DOHH2 (cell line): ENCODE measurements around the gene EFNB1.

Experiments used
- H3F3A ChIP-seq: fragments of 200-600 bp; sonication (generic), shearing (Covaris generic); 2 replicates; pipeline ENCODE4 v1.6.0; 2016; ENCODE audit warnings: antibody characterized with exemption, mild to moderate bottlenecking; ENCODE audit not compliant: control insufficient read depth, insufficient read depth
- H3K27ac ChIP-seq: fragments of 200-600 bp; sonication (generic); 2 replicates; pipeline ENCODE4 v1.5.1; 2014; ENCODE audit warnings: low read depth, mild to moderate bottlenecking, low read length, moderate library complexity
- H3K27me3 ChIP-seq: fragments of 200-600 bp; sonication (generic); 2 replicates; pipeline ENCODE4 v1.6.1; 2014; ENCODE audit warnings: mild to moderate bottlenecking, low read length, mixed read lengths; ENCODE audit not compliant: control insufficient read depth
- H3K36me3 ChIP-seq: fragments of 200-600 bp; sonication (generic); 2 replicates; pipeline ENCODE4 v1.6.1; 2014; ENCODE audit warnings: mild to moderate bottlenecking, low read length, moderate library complexity, mixed read lengths; ENCODE audit not compliant: control insufficient read depth
- H3K4me1 ChIP-seq: fragments of 200-600 bp; sonication (generic); 2 replicates; pipeline ENCODE4 v1.6.1; 2014; ENCODE audit warnings: mild to moderate bottlenecking, low read length, mixed read lengths; ENCODE audit not compliant: control insufficient read depth
- H3K4me2 ChIP-seq: fragments of 200-600 bp; sonication (generic); 2 replicates; pipeline ENCODE4 v1.6.0; 2014; ENCODE audit warnings: mild to moderate bottlenecking, low read length, moderate library complexity
- H3K4me3 ChIP-seq: fragments of 200-600 bp; sonication (generic); 2 replicates; pipeline ENCODE4 v1.5.1; 2014; ENCODE audit warnings: mild to moderate bottlenecking, low read length, mixed read lengths
- H3K79me2 ChIP-seq: fragments of 200-600 bp; sonication (generic); 2 replicates; pipeline ENCODE4 v1.6.1; 2014; ENCODE audit warnings: mild to moderate bottlenecking, low read length, mixed read lengths; ENCODE audit not compliant: control insufficient read depth
- H3K9me2 ChIP-seq: fragments of 200-600 bp; sonication (generic); replicated peaks from 2 replicates; pipeline ENCODE4 v1.6.1; 2014; ENCODE audit warnings: mild to moderate bottlenecking, low read length, mixed read lengths; ENCODE audit not compliant: control insufficient read depth
- H3K9me3 ChIP-seq: fragments of 200-600 bp; sonication (generic); 2 replicates; pipeline ENCODE4 v1.6.1; 2014; ENCODE audit warnings: antibody characterized with exemption, low read length, mixed read lengths; ENCODE audit not compliant: control insufficient read depth, insufficient read depth
- H4K20me1 ChIP-seq: fragments of 200-600 bp; sonication (generic); 2 replicates; pipeline ENCODE4 v1.6.0; 2014; ENCODE audit warnings: low read depth, mild to moderate bottlenecking, antibody characterized with exemption, low read length, moderate library complexity; ENCODE audit not compliant: control insufficient read depth, insufficient read depth
- CTCF ChIP-seq: fragments of 200-600 bp; sonication (generic); IDR thresholded peaks from one replicate; pipeline ENCODE4 v1.5.1; 2014; ENCODE audit warnings: antibody characterized with exemption, mild to moderate bottlenecking, low read depth, low read length; ENCODE audit not compliant: poor library complexity, severe bottlenecking
- EZH2phosphoT487 ChIP-seq: fragments of 200-600 bp; sonication (generic); IDR thresholded peaks from 2 replicates; pipeline ENCODE4 v1.6.1; 2017; ENCODE audit warnings: borderline replicate concordance, mild to moderate bottlenecking, antibody characterized with exemption, low read length, moderate library complexity, mixed read lengths

Gene EFNB1

GRCh38 chrX:68823413-68824151 lies 5.2 kb upstream of the EFNB1 start:
- H3K27ac ChIP-seq, result no peak overlapping the region

GRCh38 chrX:68824152-68824433 lies 4.7 kb upstream of the EFNB1 start:
- Histone ChIP-seq H3K9me3 (no peaks in the 10 kb centered on the region), H3K79me2 (no peaks in the 10 kb centered on the region), H3K9me2 (no peaks in the 10 kb centered on the region), H3K27me3 (no peaks in the 10 kb centered on the region), H3F3A (no peaks in the 10 kb centered on the region), H3K4me1 (peaks cover 7% of the 10 kb centered on the region), H3K36me3 (no peaks in the 10 kb centered on the region), H4K20me1 (no peaks in the 10 kb centered on the region), H3K4me3 (no peak overlapping the region), H3K27ac (no peak overlapping the region), H3K4me2 (no peak overlapping the region)
- TF ChIP-seq EZH2phosphoT487, result no peak
- no peak for TF ChIP-seq CTCF

More at GRCh38 chrX:68823413-68824151, 5.2 kb upstream of the EFNB1 start:
- H3K4me2 ChIP-seq, result no peak overlapping the region
- H3F3A ChIP-seq, result no peaks in the 10 kb centered on the region
- H3K9me2 ChIP-seq, result no peaks in the 10 kb centered on the region
- no peaks in the 10 kb centered on the region for H3K79me2 ChIP-seq
- H3K36me3 ChIP-seq, result no peaks in the 10 kb centered on the region
- H3K4me3 ChIP-seq, result no peak overlapping the region
- peaks cover 7% of the 10 kb centered on the region for H3K4me1 ChIP-seq
- TF ChIP-seq CTCF, result no peak
- no peak for TF ChIP-seq EZH2phosphoT487
- no peaks in the 10 kb centered on the region for H4K20me1 ChIP-seq
- no peaks in the 10 kb centered on the region for H3K9me3 ChIP-seq
- H3K27me3 ChIP-seq, result no peaks in the 10 kb centered on the region

GRCh38 chrX:68824565-68825125 lies 4.2 kb upstream of the EFNB1 start:
- Histone ChIP-seq H3K36me3 (no peaks in the 10 kb centered on the region), H3K27ac (no peak overlapping the region), H3K79me2 (no peaks in the 10 kb centered on the region), H3F3A (no peaks in the 10 kb centered on the region), H3K4me1 (peaks cover 10% of the 10 kb centered on the region), H3K9me3 (no peaks in the 10 kb centered on the region), H3K4me3 (no peak overlapping the region), H4K20me1 (no peaks in the 10 kb centered on the region), H3K27me3 (peaks cover 2% of the 10 kb centered on the region; the same call in 1 of the 2 replicates), H3K9me2 (no peaks in the 10 kb centered on the region), H3K4me2 (no peak overlapping the region)
- no peak for TF ChIP-seq EZH2phosphoT487

- no peaks in the 10 kb centered on the region for H3K9me2 ChIP-seq
- H3K27ac ChIP-seq, result no peak overlapping the region
- no peaks in the 10 kb centered on the region for H3K36me3 ChIP-seq
- no peaks in the 10 kb centered on the region for H3K9me3 ChIP-seq
- H3K4me3 ChIP-seq, result no peak overlapping the region
- H3K4me1 ChIP-seq, result peaks cover 11% of the 10 kb centered on the region
- H3K79me2 ChIP-seq, result no peaks in the 10 kb centered on the region
- no peaks in the 10 kb centered on the region for H3F3A ChIP-seq
- TF ChIP-seq CTCF (no peak), EZH2phosphoT487 (no peak)
- no peak overlapping the region for H3K4me2 ChIP-seq
- no peaks in the 10 kb centered on the region for H4K20me1 ChIP-seq
- peaks cover 8% of the 10 kb centered on the region; the same call in 1 of the 2 replicates for H3K27me3 ChIP-seq
These were observed 2.5 kb upstream of the EFNB1 start for GRCh38 chrX:68826113-68826980.
